CD4-positive, alpha-beta memory T cell (primary cell): ENCODE results near the gene PLEK. TPM values are rescaled to one million over a fixed set of nuclear protein-coding genes. Genes with fewer than 3 reads are reported as not detected.

Source experiments
- CTCF ChIA-PET: fragments of 350-600 bp; sonication (Branson Sonifier 250); formaldehyde crosslinking; loops from one replicate; lab custom pipeline; 2021; ENCODE audit warnings: inconsistent platforms; ENCODE audit not compliant: partially characterized antibody; lab: Charles Lee
- POLR2A ChIA-PET: fragments of 350-600 bp; sonication (Branson Sonifier 250); formaldehyde crosslinking; loops from one replicate; lab custom pipeline; 2021; ENCODE audit not compliant: partially characterized antibody; lab: Charles Lee
- DNase-seq, 5 donors: peaks; one replicate each; pipeline versions ENCODE4 v3.0.0 to v3.0.0-alpha.2; 2020 to 2022; ENCODE audit warnings: mixed read lengths in 1 of 5
- H3K27ac ChIP-seq: one replicate; pipeline ENCODE4 v1.7.0; 2013; ENCODE audit warnings: low read depth, low read length
- H3K27me3 ChIP-seq: 2 replicates; pipeline ENCODE4 v1.7.0; 2013; ENCODE audit warnings: mild to moderate bottlenecking, low read length, moderate library complexity; ENCODE audit not compliant: insufficient read depth
- H3K36me3 ChIP-seq: 2 replicates; pipeline ENCODE4 v1.7.0; 2013; ENCODE audit warnings: mild to moderate bottlenecking, low read length, moderate library complexity; ENCODE audit not compliant: insufficient read depth
- H3K4me1 ChIP-seq: 2 replicates; pipeline ENCODE4 v1.7.0; 2013; ENCODE audit warnings: mild to moderate bottlenecking, low read length, moderate library complexity; ENCODE audit not compliant: insufficient read depth
- H3K4me3 ChIP-seq, 2 donors: one replicate each; pipeline ENCODE4 v1.7.0; 2013; ENCODE audit warnings: low read length in 2 of 2, mild to moderate bottlenecking in 1 of 2
- H3K9me3 ChIP-seq, 2 donors: one replicate each; pipeline ENCODE4 v1.7.0; 2013; ENCODE audit warnings: low read length in 2 of 2, control low read depth in 1 of 2; ENCODE audit not compliant: control insufficient read depth in 1 of 2
- H3K27ac Mint-ChIP-seq, 7 donors: one replicate each; pipeline ENCODE4 v1.8.0; 2020 to 2021; ENCODE audit warnings: mixed read lengths in 7 of 7, mild to moderate bottlenecking in 6 of 7, inconsistent platforms in 3 of 7, moderate library complexity in 3 of 7
- H3K27me3 Mint-ChIP-seq, 2 donors: one replicate each; pipeline ENCODE4 v1.8.0; 2020 to 2021; ENCODE audit warnings: mixed read lengths in 2 of 2
- H3K36me3 Mint-ChIP-seq, 2 donors: one replicate each; pipeline ENCODE4 v1.8.0; 2020 to 2021; ENCODE audit warnings: mixed read lengths in 2 of 2, inconsistent platforms in 1 of 2, mild to moderate bottlenecking in 1 of 2
- H3K4me1 Mint-ChIP-seq, 4 donors: one replicate each; pipeline ENCODE4 v1.8.0; 2020 to 2021; ENCODE audit warnings: mixed read lengths in 4 of 4, mild to moderate bottlenecking in 1 of 4
- H3K4me3 Mint-ChIP-seq, 8 donors: one replicate each; pipeline ENCODE4 v1.8.0; 2020 to 2021; ENCODE audit warnings: mixed read lengths in 8 of 8, mild to moderate bottlenecking in 7 of 8, moderate library complexity in 6 of 8, inconsistent platforms in 3 of 8
- H3K9me3 Mint-ChIP-seq, 8 donors: one replicate each; pipeline ENCODE4 v1.8.0; 2020 to 2021; ENCODE audit warnings: mixed read lengths in 8 of 8, mild to moderate bottlenecking in 5 of 8, inconsistent platforms in 3 of 8, moderate library complexity in 1 of 8
- intact Hi-C: fragments of 100-400 bp; cut with micrococcal nuclease; formaldehyde crosslinking; loops from one replicate; pipeline ENCODE4 v1.15.1; 2023
- polyA plus RNA-seq, 2 donors: library from polyadenylated mRNA; unstranded; fragments of 300-500 nt; fragmentation: Illumina TruSeq; gene quantifications; one replicate each; pipeline ENCODE4 v1.2.3, GENCODE V29; 2021
- total RNA-seq, 2 experiments: library from RNA; stranded (reverse); gene quantifications; one replicate each; pipeline ENCODE4 v1.2.3, GENCODE V29; 2021

The PLEK gene
- 10 to 100 TPM in 1 of 2 experiments, 1 to 10 TPM in 1; 9.1 to 10.7 TPM for total RNA-seq
- polyA plus RNA-seq: 1 to 10 TPM; 5.7 to 7.3 TPM

- Mint-ChIP-seq H3K4me1 (peaks cover 5 to 59% (median 26%) of the 10 kb centered on the region in 4 donors), H3K36me3 (peaks cover 3% of the 10 kb centered on the region in 2 donors), H3K4me3 (peak within 1 kb of the TSS; percentile 58 to 92 (median 80)), H3K9me3 (peaks cover 2 to 10% (median 7%) of the 10 kb centered on the region in 8 donors), H3K27me3 (no peaks in the 10 kb centered on the region), H3K27ac (peak within 1 kb of the TSS; percentile 13 to 91 (median 82))
- Histone ChIP-seq H3K4me3 (peak within 1 kb of the TSS; percentile 21 to 42), H3K27ac (peak within 1 kb of the TSS; percentile 47), H3K27me3 (no peaks in the 10 kb centered on the region), H3K9me3 (no peaks in the 10 kb centered on the region), H3K36me3 (no peaks in the 10 kb centered on the region), H3K4me1 (peaks cover 11% of the 10 kb centered on the region)
- ChIA-PET POLR2A (interaction anchor here (1.0 to 1.7 kb wide), 4 partner anchors 10 to 76 kb away, joined by 3 to 6 read pairs (median 4); no protein-coding TSS in a partner anchor), CTCF (interaction anchor here (1.0 to 4.4 kb wide), 2 partner anchors 38 to 76 kb away, joined by 3 to 30 read pairs; no protein-coding TSS in a partner anchor)
- intact Hi-C loops: no loop called here
- no peak for DNase-seq
Measured at GRCh38 chr2:68365087-68365486, at the start of gene PLEK. PLEK (plus strand) TSS chr2:68365282; CDS start chr2:68365352, 70 bp downstream.

DNA sequence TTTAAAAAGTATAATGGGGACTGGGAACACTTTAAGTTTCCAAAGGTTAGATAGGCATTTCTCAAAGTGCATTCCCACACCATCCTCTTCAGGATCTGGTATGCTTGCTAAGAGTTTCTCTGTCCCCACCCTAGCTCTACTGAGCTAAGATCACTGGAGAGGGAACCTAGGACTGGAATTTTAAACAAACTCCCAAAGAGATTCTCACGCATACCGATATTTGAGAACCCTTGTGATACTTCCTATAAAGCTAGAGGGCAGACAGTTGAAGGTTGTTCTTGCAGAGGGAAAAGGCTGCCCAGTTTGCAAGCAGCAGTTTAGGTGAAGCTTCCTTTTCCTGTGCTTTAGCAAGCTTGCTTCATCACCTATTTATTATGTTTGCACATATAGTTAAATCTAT, 49.0 kb upstream of the PLEK start:
- CTCF ChIA-PET: no interaction called here
- POLR2A ChIA-PET: no interaction called here
- Mint-ChIP-seq H3K36me3 (no peaks in the 10 kb centered on the region), H3K4me1 (peaks cover 6 to 18% (median 13%) of the 10 kb centered on the region in 4 donors), H3K9me3 (peaks cover 0 to 10% (median 4%) of the 10 kb centered on the region in 8 donors), H3K27ac (no peak overlapping the region), H3K27me3 (peaks cover 35 to 48% of the 10 kb centered on the region in 2 donors), H3K4me3 (no peak overlapping the region)
- intact Hi-C loops: no loop called here
- Histone ChIP-seq H3K27ac (no peak overlapping the region), H3K36me3 (no peaks in the 10 kb centered on the region), H3K4me3 (no peak overlapping the region), H3K27me3 (peaks cover 20% of the 10 kb centered on the region), H3K4me1 (peaks cover 14% of the 10 kb centered on the region), H3K9me3 (no peaks in the 10 kb centered on the region)
- no peak for DNase-seq

DNA sequence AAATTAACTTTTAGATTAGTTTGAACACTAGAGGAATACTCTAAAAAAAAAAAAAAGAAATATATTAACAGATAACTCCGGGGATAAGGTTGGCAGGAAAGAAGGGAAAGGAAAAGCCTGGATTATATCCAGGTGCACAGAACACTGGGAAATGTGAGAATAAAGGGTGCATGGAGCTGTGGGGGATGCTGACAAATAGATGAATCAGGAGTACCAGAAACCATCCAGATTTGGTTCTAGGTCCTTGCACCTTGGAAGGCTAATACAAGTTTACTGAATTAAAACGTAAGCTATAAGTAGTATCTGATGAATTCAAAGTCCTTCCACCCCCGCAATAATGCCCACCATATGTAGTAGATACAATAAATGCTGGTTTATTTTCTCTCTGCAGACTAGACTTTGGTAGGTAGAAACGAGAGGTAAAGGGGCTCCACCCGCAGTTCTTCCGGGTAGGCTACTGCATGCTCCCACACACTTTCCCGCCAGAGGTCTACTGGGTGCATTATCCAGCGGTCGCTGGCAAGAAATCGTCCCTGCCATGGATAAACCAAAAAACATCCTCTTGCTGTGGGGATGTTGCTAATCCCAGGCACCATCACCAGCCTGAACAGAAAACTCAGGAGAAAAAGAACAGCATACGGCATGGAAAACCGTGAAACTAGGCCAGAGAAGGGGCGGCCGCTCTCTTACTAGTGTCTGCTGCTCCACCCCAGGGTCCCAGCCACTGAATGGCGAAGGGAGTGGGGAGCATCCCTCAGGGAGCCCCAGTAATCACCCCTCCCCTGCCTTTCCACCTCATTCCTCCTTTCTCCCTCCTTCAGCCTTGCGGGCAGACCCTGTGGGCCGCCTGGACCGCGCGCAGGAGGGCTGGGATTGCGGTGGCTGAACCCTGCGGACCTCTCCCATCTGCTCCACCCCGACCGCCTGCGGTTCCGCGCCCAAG, 46.8 kb upstream of the PLEK start:
- intact Hi-C loops: no loop called here
- peak overlapping the region; percentile 21 to 81 (median 49) for H3K4me3 Mint-ChIP-seq
- ChIA-PET POLR2A (no interaction called here), CTCF (no interaction called here)
- H3K4me1 Mint-ChIP-seq: peaks cover 6 to 18% (median 13%) of the 10 kb centered on the region in 4 donors
- no peak for DNase-seq
- H3K9me3 Mint-ChIP-seq: peaks cover 0 to 10% (median 4%) of the 10 kb centered on the region in 8 donors
- Histone ChIP-seq H3K9me3 (no peaks in the 10 kb centered on the region), H3K27me3 (peaks cover 16% of the 10 kb centered on the region), H3K4me1 (peaks cover 14% of the 10 kb centered on the region), H3K4me3 (no peak overlapping the region), H3K27ac (no peak overlapping the region), H3K36me3 (no peaks in the 10 kb centered on the region)
- peaks cover 36 to 57% of the 10 kb centered on the region in 2 donors for H3K27me3 Mint-ChIP-seq
- H3K36me3 Mint-ChIP-seq: no peaks in the 10 kb centered on the region
- H3K27ac Mint-ChIP-seq: no peak overlapping the region

GRCh38 chr2:68318914-68319397, 46.1 kb upstream of the PLEK start:
- Histone ChIP-seq H3K27me3 (peaks cover 16% of the 10 kb centered on the region), H3K4me1 (peaks cover 14% of the 10 kb centered on the region), H3K27ac (no peak overlapping the region), H3K36me3 (no peaks in the 10 kb centered on the region), H3K9me3 (no peaks in the 10 kb centered on the region), H3K4me3 (peak overlapping the region in 1 of 2 donors; percentile 14)
- POLR2A ChIA-PET: no interaction called here
- intact Hi-C loops: no loop called here
- no peak for DNase-seq
- Mint-ChIP-seq H3K27ac (no peak overlapping the region), H3K4me3 (peak overlapping the region; percentile 70 to 89 (median 76)), H3K36me3 (no peaks in the 10 kb centered on the region), H3K9me3 (peaks cover 0 to 6% (median 2%) of the 10 kb centered on the region in 8 donors), H3K4me1 (peaks cover 6 to 18% (median 13%) of the 10 kb centered on the region in 4 donors), H3K27me3 (peaks cover 34 to 54% of the 10 kb centered on the region in 2 donors)
- CTCF ChIA-PET: no interaction called here

GRCh38 chr2:68319398-68320117, 45.5 kb upstream of the PLEK start, which contains the start of gene CNRIP1:
CNRIP1 (minus strand) TSS chr2:68319949; CDS start chr2:68319400, 549 bp downstream.
- Histone ChIP-seq H3K27me3 (peaks cover 16% of the 10 kb centered on the region), H3K36me3 (no peaks in the 10 kb centered on the region), H3K4me1 (peaks cover 14% of the 10 kb centered on the region), H3K4me3 (peak within 1 kb of the TSS in 1 of 2 donors; percentile 14), H3K27ac (no peak within 1 kb of the TSS), H3K9me3 (no peaks in the 10 kb centered on the region)
- Mint-ChIP-seq H3K4me3 (peak within 1 kb of the TSS; percentile 70 to 89 (median 84)), H3K9me3 (peaks cover 0 to 3% (median under 1%) of the 10 kb centered on the region in 8 donors), H3K27me3 (peaks cover 34 to 53% of the 10 kb centered on the region in 2 donors), H3K27ac (no peak within 1 kb of the TSS), H3K4me1 (peaks cover 6 to 18% (median 13%) of the 10 kb centered on the region in 4 donors), H3K36me3 (no peaks in the 10 kb centered on the region)
- intact Hi-C loops: no loop called here
- POLR2A ChIA-PET: no interaction called here
- no peak for DNase-seq
- CTCF ChIA-PET: interaction anchor here (0.7 to 1.3 kb wide), 2 partner anchors 36 to 135 kb away, joined by 3 read pairs; no protein-coding TSS in a partner anchor

GRCh38 chr2:68320118-68320641, 44.9 kb upstream of the PLEK start:
- Mint-ChIP-seq H3K27me3 (peaks cover 36 to 55% of the 10 kb centered on the region in 2 donors), H3K9me3 (no peaks in the 10 kb centered on the region), H3K27ac (no peak overlapping the region), H3K4me1 (peaks cover 6 to 18% (median 13%) of the 10 kb centered on the region in 4 donors), H3K36me3 (no peaks in the 10 kb centered on the region), H3K4me3 (peak overlapping the region; percentile 70 to 89 (median 84))
- DNase-seq: no peak
- no peak overlapping the region for H3K4me3 ChIP-seq
- intact Hi-C loops: no loop called here
- ChIA-PET POLR2A (no interaction called here), CTCF (interaction anchor here (0.7 to 1.3 kb wide), 3 partner anchors 18 to 135 kb away, joined by 3 read pairs; no protein-coding TSS in a partner anchor)
- H3K36me3 ChIP-seq: no peaks in the 10 kb centered on the region
- H3K4me1 ChIP-seq: peaks cover 14% of the 10 kb centered on the region
- no peak overlapping the region for H3K27ac ChIP-seq
- no peaks in the 10 kb centered on the region for H3K9me3 ChIP-seq
- peaks cover 16% of the 10 kb centered on the region for H3K27me3 ChIP-seq
